ENCODE results near the gene ANKRD13C.

- TF ChIP-seq CTCF (tag by site-specific recombination; IDR thresholded peaks at IDR 0.05) (no peak), ZNF274 (IDR thresholded peaks at IDR 0.05; ENCODE audit: low read length) (no peak), ZNF274 (tag by site-specific recombination; IDR thresholded peaks at IDR 0.05; ENCODE audit: borderline replicate concordance) (no peak), ZBTB10 (tag by site-specific recombination; IDR thresholded peaks at IDR 0.05) (no peak), ZNF266 (tag by site-specific recombination; IDR thresholded peaks at IDR 0.05; ENCODE audit: low read depth) (no peak), ZSCAN30 (tag by site-specific recombination; IDR thresholded peaks at IDR 0.05) (no peak), ZNF777 (tag by site-specific recombination; IDR thresholded peaks at IDR 0.05; ENCODE audit: borderline replicate concordance) (no peak), AEBP2 (tag by site-specific recombination; IDR thresholded peaks at IDR 0.05; ENCODE audit: borderline replicate concordance) (no peak), ZNF292 (tag by site-specific recombination; IDR thresholded peaks at IDR 0.05; ENCODE audit: borderline replicate concordance, low read depth) (no peak), REST (tag by site-specific recombination; IDR thresholded peaks at IDR 0.05) (no peak), ZNF132 (tag by site-specific recombination; IDR thresholded peaks at IDR 0.05; ENCODE audit: borderline replicate concordance) (no peak), PBX3 (CRISPR knock-in tag; IDR thresholded peaks at IDR 0.05) (no peak), ZBTB17 (tag by site-specific recombination; IDR thresholded peaks at IDR 0.05) (no peak), ZIC2 (tag by site-specific recombination; IDR thresholded peaks at IDR 0.05) (no peak)
Measured at GRCh38 chr1:70403759-70404158, 49.2 kb upstream of the ANKRD13C start.
